Measurements from ENCODE around the gene CRTC3. TPM values are rescaled to one million over a fixed set of nuclear protein-coding genes. Genes with fewer than 3 reads are reported as not detected.
A peak's percentile ranks its signal among the peaks of the same experiment; 100 is the strongest.

The CRTC3 gene
- total RNA-seq, 1 experiment from 2014 or later: 3.9 TPM

- Histone ChIP-seq H4K5ac (ENCODE audit: insufficient read length, low read depth, low read length) (no peak overlapping the region), H2BK5ac (ENCODE audit: insufficient read length, low read length) (no peak overlapping the region), H3K56ac (ENCODE audit: insufficient read length, low read depth, low read length) (no peak overlapping the region), H3K27ac (ENCODE audit: insufficient read length, low read depth, low read length) (no peak overlapping the region), H3K4ac (ENCODE audit: low read depth, low read length) (no peak overlapping the region), H3K23ac (ENCODE audit: insufficient read length, low read depth, low read length) (no peak overlapping the region), H3T11ph (ENCODE audit: low read length) (no peak overlapping the region), H3K4me2 (ENCODE audit: insufficient read depth, insufficient read length, low read length) (no peak overlapping the region), H3K79me1 (ENCODE audit: insufficient read depth, low read depth, low read length, poor library complexity, severe bottlenecking) (no peaks in the 10 kb centered on the region), H2BK12ac (ENCODE audit: insufficient read length, low read depth, low read length) (no peak overlapping the region), H2BK20ac (ENCODE audit: low read depth, low read length, poor library complexity, severe bottlenecking) (no peak overlapping the region), H3K18ac (ENCODE audit: insufficient read length, low read depth, low read length) (no peak overlapping the region), H2AFZ (ENCODE audit: low read length) (no peak overlapping the region), H4K20me1 (ENCODE audit: control insufficient read depth, insufficient read depth, insufficient read length) (no peaks in the 10 kb centered on the region), H4K91ac (ENCODE audit: insufficient read length, low read depth, low read length) (no peak overlapping the region), H3K79me2 (ENCODE audit: insufficient read depth, low read length) (no peaks in the 10 kb centered on the region), H3K27me3 (ENCODE audit: insufficient read depth, low read length) (no peaks in the 10 kb centered on the region), H2BK15ac (ENCODE audit: low read depth, low read length) (no peak overlapping the region), H3K23me2 (ENCODE audit: insufficient read length, low read depth, low read length, poor library complexity, severe bottlenecking) (no peaks in the 10 kb centered on the region), H4K8ac (replicated peaks; ENCODE audit: insufficient read length, low read depth, low read length) (no peak overlapping the region), H3K9ac (ENCODE audit: extremely low read depth, insufficient read length, low read length) (no peak overlapping the region), H3K14ac (ENCODE audit: insufficient read depth, low read length) (no peak overlapping the region), H2BK120ac (ENCODE audit: low read depth, low read length, poor library complexity, severe bottlenecking) (no peak overlapping the region), H3K4me1 (ENCODE audit: insufficient read depth, low read length) (no peaks in the 10 kb centered on the region), H3K9me3 (ENCODE audit: control insufficient read depth, low read depth, low read length) (no peaks in the 10 kb centered on the region), H2AK5ac (ENCODE audit: insufficient read length, low read length) (no peak overlapping the region)
- no peaks in the 10 kb centered on the region for H3K9me3 Mint-ChIP-seq
- WGBS (ENCODE audit: extremely low coverage, insufficient read length, low lambda C conversion rate): no CpG with 5 or more reads among the region's 4 CpGs
- DNase-seq: no peak
- H3K36me3 Mint-ChIP-seq (ENCODE audit: insufficient read depth in 1 of 3, low read depth in 3 of 3): no peaks in the 10 kb centered on the region
- H3K27me3 Mint-ChIP-seq (ENCODE audit: low read depth): no peaks in the 10 kb centered on the region
- H3K4me1 Mint-ChIP-seq: peaks cover 9 to 23% of the 10 kb centered on the region in 2 experiments
- TF ChIP-seq, protein P1, sequence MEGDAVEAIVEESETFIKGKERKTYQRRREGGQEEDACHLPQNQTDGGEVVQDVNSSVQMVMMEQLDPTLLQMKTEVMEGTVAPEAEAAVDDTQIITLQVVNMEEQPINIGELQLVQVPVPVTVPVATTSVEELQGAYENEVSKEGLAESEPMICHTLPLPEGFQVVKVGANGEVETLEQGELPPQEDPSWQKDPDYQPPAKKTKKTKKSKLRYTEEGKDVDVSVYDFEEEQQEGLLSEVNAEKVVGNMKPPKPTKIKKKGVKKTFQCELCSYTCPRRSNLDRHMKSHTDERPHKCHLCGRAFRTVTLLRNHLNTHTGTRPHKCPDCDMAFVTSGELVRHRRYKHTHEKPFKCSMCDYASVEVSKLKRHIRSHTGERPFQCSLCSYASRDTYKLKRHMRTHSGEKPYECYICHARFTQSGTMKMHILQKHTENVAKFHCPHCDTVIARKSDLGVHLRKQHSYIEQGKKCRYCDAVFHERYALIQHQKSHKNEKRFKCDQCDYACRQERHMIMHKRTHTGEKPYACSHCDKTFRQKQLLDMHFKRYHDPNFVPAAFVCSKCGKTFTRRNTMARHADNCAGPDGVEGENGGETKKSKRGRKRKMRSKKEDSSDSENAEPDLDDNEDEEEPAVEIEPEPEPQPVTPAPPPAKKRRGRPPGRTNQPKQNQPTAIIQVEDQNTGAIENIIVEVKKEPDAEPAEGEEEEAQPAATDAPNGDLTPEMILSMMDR (conservative IDR thresholded peaks at IDR 0.05): peak; percentile 24; the same call in 1 of the 3 replicates
- H3K27ac Mint-ChIP-seq: peak overlapping the region in 1 of 3 experiments; percentile 63; a peak in 2 of 7 replicates
- H3K4me3 Mint-ChIP-seq: no peak overlapping the region
These were observed 88.8 kb downstream of the CRTC3 start for GRCh38 chr15:90618330-90619125.
